Activated naive CD8-positive, alpha-beta T cell treated with anti-CD3 and anti-CD28 coated beads for 36 hours (primary cell): ENCODE data around the gene BGLAP. TPM values are rescaled to one million over a fixed set of nuclear protein-coding genes. Genes with fewer than 3 reads are reported as not detected.

Experiments used
- DNase-seq: peaks from one replicate; pipeline ENCODE4 v3.0.0; 2021
- H3K27ac Mint-ChIP-seq: one replicate; pipeline ENCODE4 v1.8.0; 2022; ENCODE audit warnings: mild to moderate bottlenecking, moderate library complexity, mixed read lengths
- H3K27me3 Mint-ChIP-seq: one replicate; pipeline ENCODE4 v1.8.0; 2022; ENCODE audit warnings: mild to moderate bottlenecking, mixed read lengths
- H3K36me3 Mint-ChIP-seq: one replicate; pipeline ENCODE4 v1.8.0; 2021; ENCODE audit warnings: mild to moderate bottlenecking, mixed read lengths
- H3K4me1 Mint-ChIP-seq: one replicate; pipeline ENCODE4 v1.8.0; 2021; ENCODE audit warnings: mixed read lengths
- H3K4me3 Mint-ChIP-seq: one replicate; pipeline ENCODE4 v1.8.0; 2022; ENCODE audit warnings: mild to moderate bottlenecking, moderate library complexity, mixed read lengths
- H3K9me3 Mint-ChIP-seq: one replicate; pipeline ENCODE4 v1.8.0; 2022; ENCODE audit warnings: mixed read lengths
- total RNA-seq, 2 experiments: library from RNA; stranded (reverse); gene quantifications; one replicate each; pipeline ENCODE4 v1.2.3, GENCODE V29; 2021

Gene BGLAP
- 1 to 10 TPM; 1.6 to 2.2 TPM for total RNA-seq

- no peak within 1 kb of the TSS for H3K4me3 Mint-ChIP-seq
- H3K27ac Mint-ChIP-seq, result no peak within 1 kb of the TSS
- H3K4me1 Mint-ChIP-seq, result peaks cover 23% of the 10 kb centered on the region
- no peaks in the 10 kb centered on the region for H3K27me3 Mint-ChIP-seq
- H3K9me3 Mint-ChIP-seq, result no peaks in the 10 kb centered on the region
- H3K36me3 Mint-ChIP-seq, result peaks cover 13% of the 10 kb centered on the region
- no peak for DNase-seq
Observed at GRCh38 chr1:156241926-156242325, at the start of gene BGLAP. Gene BGLAP (plus strand): TSS chr1:156242184. CDS start chr1:156242232, 48 bp downstream.

- no peaks in the 10 kb centered on the region for H3K27me3 Mint-ChIP-seq
- H3K4me3 Mint-ChIP-seq, result peak overlapping the region; percentile 100
- H3K36me3 Mint-ChIP-seq, result peaks cover 30% of the 10 kb centered on the region
- H3K4me1 Mint-ChIP-seq, result peaks cover 45% of the 10 kb centered on the region
- peak overlapping the region; percentile 96 for H3K27ac Mint-ChIP-seq
- no peak for DNase-seq
- H3K9me3 Mint-ChIP-seq, result peaks cover 5% of the 10 kb centered on the region
Observed at GRCh38 chr1:156193208-156193487, 48.8 kb upstream of the BGLAP start.

- Mint-ChIP-seq H3K27ac (peak within 1 kb of the TSS; percentile 96), H3K9me3 (peaks cover 5% of the 10 kb centered on the region), H3K36me3 (peaks cover 32% of the 10 kb centered on the region), H3K4me1 (peaks cover 50% of the 10 kb centered on the region), H3K27me3 (no peaks in the 10 kb centered on the region), H3K4me3 (peak within 1 kb of the TSS; percentile 100)
- peak; percentile 97 for DNase-seq
Observed at GRCh38 chr1:156193488-156194299, 48.3 kb upstream of the BGLAP start, which contains the start of gene SLC25A44. Gene SLC25A44 (plus strand): TSS chr1:156194104. CDS start chr1:156199848, 5,744 bp downstream.

- no peaks in the 10 kb centered on the region for H3K27me3 Mint-ChIP-seq
- peaks cover 2% of the 10 kb centered on the region for H3K9me3 Mint-ChIP-seq
- DNase-seq, result no peak
- peak overlapping the region; percentile 96 for H3K27ac Mint-ChIP-seq
- H3K36me3 Mint-ChIP-seq, result peaks cover 37% of the 10 kb centered on the region
- peak overlapping the region; percentile 100 for H3K4me3 Mint-ChIP-seq
- H3K4me1 Mint-ChIP-seq, result peaks cover 56% of the 10 kb centered on the region
Observed at GRCh38 chr1:156194300-156194652, 47.7 kb upstream of the BGLAP start.

- DNase-seq, result no peak
- Mint-ChIP-seq H3K4me1 (peaks cover 70% of the 10 kb centered on the region), H3K27ac (peak overlapping the region; percentile 43), H3K27me3 (no peaks in the 10 kb centered on the region), H3K36me3 (peaks cover 50% of the 10 kb centered on the region), H3K9me3 (no peaks in the 10 kb centered on the region), H3K4me3 (peak overlapping the region; percentile 100)
Observed at GRCh38 chr1:156195853-156196252, 46.1 kb upstream of the BGLAP start.

GRCh38 chr1:156196445-156196844, 45.5 kb upstream of the BGLAP start:
- no peaks in the 10 kb centered on the region for H3K27me3 Mint-ChIP-seq
- peaks cover 50% of the 10 kb centered on the region for H3K36me3 Mint-ChIP-seq
- H3K4me3 Mint-ChIP-seq, result peak overlapping the region; percentile 100
- peaks cover 70% of the 10 kb centered on the region for H3K4me1 Mint-ChIP-seq
- DNase-seq, result no peak
- H3K27ac Mint-ChIP-seq, result peak overlapping the region; percentile 57
- H3K9me3 Mint-ChIP-seq, result no peaks in the 10 kb centered on the region

- H3K4me3 Mint-ChIP-seq, result peak overlapping the region; percentile 68
- H3K27ac Mint-ChIP-seq, result peak overlapping the region; percentile 96
- peaks cover 46% of the 10 kb centered on the region for H3K36me3 Mint-ChIP-seq
Observed at GRCh38 chr1:156198831-156199349, 43.1 kb upstream of the BGLAP start.

GRCh38 chr1:156200044-156200443, 41.9 kb upstream of the BGLAP start:
- peak overlapping the region; percentile 96 for H3K27ac Mint-ChIP-seq
- peaks cover 41% of the 10 kb centered on the region for H3K36me3 Mint-ChIP-seq
- H3K4me1 Mint-ChIP-seq, result peaks cover 52% of the 10 kb centered on the region
- H3K4me3 Mint-ChIP-seq, result peak overlapping the region; percentile 68
- H3K27me3 Mint-ChIP-seq, result no peaks in the 10 kb centered on the region
- no peak for DNase-seq
- no peaks in the 10 kb centered on the region for H3K9me3 Mint-ChIP-seq

More at GRCh38 chr1:156198831-156199349, 43.1 kb upstream of the BGLAP start:
- Mint-ChIP-seq H3K27me3 (no peaks in the 10 kb centered on the region), H3K9me3 (no peaks in the 10 kb centered on the region), H3K4me1 (peaks cover 61% of the 10 kb centered on the region)
- DNase-seq, result peak; percentile 35

- H3K4me1 Mint-ChIP-seq, result peaks cover 28% of the 10 kb centered on the region
- peaks cover 36% of the 10 kb centered on the region for H3K36me3 Mint-ChIP-seq
- no peaks in the 10 kb centered on the region for H3K9me3 Mint-ChIP-seq
- no peaks in the 10 kb centered on the region for H3K27me3 Mint-ChIP-seq
- DNase-seq, result no peak
- H3K27ac Mint-ChIP-seq, result peak overlapping the region; percentile 46
- no peak overlapping the region for H3K4me3 Mint-ChIP-seq
Observed at GRCh38 chr1:156203331-156203730, 38.7 kb upstream of the BGLAP start.

- H3K36me3 Mint-ChIP-seq, result peaks cover 30% of the 10 kb centered on the region
- DNase-seq, result no peak
- no peak overlapping the region for H3K4me3 Mint-ChIP-seq
- H3K27me3 Mint-ChIP-seq, result no peaks in the 10 kb centered on the region
- H3K4me1 Mint-ChIP-seq, result peaks cover 14% of the 10 kb centered on the region
- H3K27ac Mint-ChIP-seq, result no peak overlapping the region
- H3K9me3 Mint-ChIP-seq, result no peaks in the 10 kb centered on the region
Observed at GRCh38 chr1:156204686-156205085, 37.3 kb upstream of the BGLAP start.

GRCh38 chr1:156211243-156211642, 30.7 kb upstream of the BGLAP start:
- H3K27me3 Mint-ChIP-seq, result no peaks in the 10 kb centered on the region
- peaks cover 50% of the 10 kb centered on the region for H3K36me3 Mint-ChIP-seq
- H3K4me3 Mint-ChIP-seq, result no peak overlapping the region
- DNase-seq, result no peak
- peak overlapping the region; percentile 34 for H3K27ac Mint-ChIP-seq
- H3K9me3 Mint-ChIP-seq, result no peaks in the 10 kb centered on the region
- H3K4me1 Mint-ChIP-seq, result peaks cover 29% of the 10 kb centered on the region

- DNase-seq, result no peak
- Mint-ChIP-seq H3K4me3 (peak overlapping the region; percentile 85), H3K9me3 (no peaks in the 10 kb centered on the region), H3K27me3 (no peaks in the 10 kb centered on the region), H3K36me3 (peaks cover 51% of the 10 kb centered on the region), H3K4me1 (peaks cover 30% of the 10 kb centered on the region), H3K27ac (peak overlapping the region; percentile 98)
Observed at GRCh38 chr1:156212130-156212529, 29.9 kb upstream of the BGLAP start.

- Mint-ChIP-seq H3K27ac (peak within 1 kb of the TSS; percentile 98), H3K27me3 (no peaks in the 10 kb centered on the region), H3K36me3 (peaks cover 51% of the 10 kb centered on the region), H3K4me1 (peaks cover 39% of the 10 kb centered on the region), H3K4me3 (peak within 1 kb of the TSS; percentile 85), H3K9me3 (no peaks in the 10 kb centered on the region)
- peak; percentile 97 for DNase-seq
Observed at GRCh38 chr1:156212833-156213643, 28.9 kb upstream of the BGLAP start, which contains the start of gene PMF1. Gene PMF1 (plus strand): TSS chr1:156213007. CDS start chr1:156213016, 9 bp downstream.

GRCh38 chr1:156213644-156213966, 28.4 kb upstream of the BGLAP start:
- H3K9me3 Mint-ChIP-seq, result peaks cover 2% of the 10 kb centered on the region
- peaks cover 52% of the 10 kb centered on the region for H3K36me3 Mint-ChIP-seq
- H3K4me3 Mint-ChIP-seq, result peak overlapping the region; percentile 85
- peaks cover 44% of the 10 kb centered on the region for H3K4me1 Mint-ChIP-seq
- no peaks in the 10 kb centered on the region for H3K27me3 Mint-ChIP-seq
- DNase-seq, result no peak
- H3K27ac Mint-ChIP-seq, result peak overlapping the region; percentile 98
